ENCODE results near the gene THUMPD2.

DNA sequence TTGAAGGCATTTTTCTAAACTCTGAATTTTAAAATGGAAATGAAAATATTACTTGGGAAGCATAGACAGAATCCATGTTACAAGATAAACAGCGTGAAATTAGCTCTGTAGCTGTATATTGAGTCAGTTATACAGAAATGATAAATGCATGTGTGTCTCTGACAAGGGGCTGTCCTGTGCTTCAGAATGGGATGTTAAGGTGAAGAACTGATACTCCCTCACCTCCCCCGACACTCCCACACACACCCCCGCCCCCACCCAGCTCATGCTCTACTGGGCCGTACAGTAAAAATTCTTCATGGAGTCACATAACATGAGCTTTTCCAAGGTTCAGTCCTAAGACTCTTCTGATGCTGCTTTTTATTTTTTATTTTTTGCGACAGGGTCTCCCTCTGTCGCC is 869 bp upstream of the THUMPD2 start:
- TF ChIP-seq, protein P1, sequence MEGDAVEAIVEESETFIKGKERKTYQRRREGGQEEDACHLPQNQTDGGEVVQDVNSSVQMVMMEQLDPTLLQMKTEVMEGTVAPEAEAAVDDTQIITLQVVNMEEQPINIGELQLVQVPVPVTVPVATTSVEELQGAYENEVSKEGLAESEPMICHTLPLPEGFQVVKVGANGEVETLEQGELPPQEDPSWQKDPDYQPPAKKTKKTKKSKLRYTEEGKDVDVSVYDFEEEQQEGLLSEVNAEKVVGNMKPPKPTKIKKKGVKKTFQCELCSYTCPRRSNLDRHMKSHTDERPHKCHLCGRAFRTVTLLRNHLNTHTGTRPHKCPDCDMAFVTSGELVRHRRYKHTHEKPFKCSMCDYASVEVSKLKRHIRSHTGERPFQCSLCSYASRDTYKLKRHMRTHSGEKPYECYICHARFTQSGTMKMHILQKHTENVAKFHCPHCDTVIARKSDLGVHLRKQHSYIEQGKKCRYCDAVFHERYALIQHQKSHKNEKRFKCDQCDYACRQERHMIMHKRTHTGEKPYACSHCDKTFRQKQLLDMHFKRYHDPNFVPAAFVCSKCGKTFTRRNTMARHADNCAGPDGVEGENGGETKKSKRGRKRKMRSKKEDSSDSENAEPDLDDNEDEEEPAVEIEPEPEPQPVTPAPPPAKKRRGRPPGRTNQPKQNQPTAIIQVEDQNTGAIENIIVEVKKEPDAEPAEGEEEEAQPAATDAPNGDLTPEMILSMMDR (optimal IDR thresholded peaks at IDR 0.05 in 1 of 3, IDR thresholded peaks at IDR 0.05 in 1 of 3, conservative IDR thresholded peaks at IDR 0.05 in 1 of 3; ENCODE audit: extremely low read depth in 1 of 3, insufficient read depth in 2 of 3, low read length in 3 of 3) = no peak
- TF ChIP-seq EZH2 (IDR thresholded peaks at IDR 0.05; ENCODE audit: low read length) = no peak

Measured in keratinocyte (primary cell).